Measurements from ENCODE around the gene NKAPL.

GRCh38 chr6:28280595-28281287, 21.6 kb downstream of the NKAPL start:
- no peak for TF ChIP-seq EZH2phosphoT487 (IDR thresholded peaks at IDR 0.05; ENCODE audit: insufficient read depth, low read depth)
- no peak for TF ChIP-seq EZH2 (IDR thresholded peaks at IDR 0.05; ENCODE audit: insufficient read depth, poor library complexity, severe bottlenecking)
